Measurements from ENCODE around the gene NME9. TPM values are rescaled to one million over a fixed set of nuclear protein-coding genes. Genes with fewer than 3 reads are reported as not detected.

Gene NME9
- total RNA-seq, 1 experiment from 2014 or later: not detected

- ChIA-PET POLR2A (no interaction called here), CTCF (interaction anchor here (0.7 to 2.0 kb wide), 20 partner anchors 8 to 213 kb away, joined by 3 to 8 read pairs (median 4); partner anchors contain the start of genes DZIP1L, ESYT3 and MRAS)
- ATAC-seq: no peak
- Mint-ChIP-seq H3K36me3 (no peaks in the 10 kb centered on the region), H3K9me3 (no peaks in the 10 kb centered on the region), H3K27ac (no peak overlapping the region), H3K4me3 (peak overlapping the region; percentile 85), H3K4me1 (peaks cover 14% of the 10 kb centered on the region), H3K27me3 (ENCODE audit: low read depth) (no peaks in the 10 kb centered on the region)
- TF ChIP-seq TEAD1 (CRISPR knock-in tag; IDR thresholded peaks at IDR 0.05) (peak; percentile 49; the same call in 1 of the 2 replicates), MLX (CRISPR knock-in tag; IDR thresholded peaks at IDR 0.05) (no peak)
- DNase-seq (ENCODE audit: low spot score): no peak
Observed at GRCh38 chr3:138328341-138328740, 1.3 kb downstream of the NME9 start.

GRCh38 chr3:138327831-138328230 lies 1.8 kb downstream of the NME9 start:
- Mint-ChIP-seq H3K4me3 (no peak overlapping the region), H3K27me3 (ENCODE audit: low read depth) (no peaks in the 10 kb centered on the region), H3K9me3 (no peaks in the 10 kb centered on the region), H3K36me3 (no peaks in the 10 kb centered on the region), H3K4me1 (peaks cover 14% of the 10 kb centered on the region), H3K27ac (no peak overlapping the region)
- TF ChIP-seq IRF2 (CRISPR knock-in tag; IDR thresholded peaks at IDR 0.05; ENCODE audit: borderline replicate concordance, low read depth): no peak
- no peak for TF ChIP-seq HMGXB4 (CRISPR knock-in tag; IDR thresholded peaks at IDR 0.05)
- TF ChIP-seq SP1 (CRISPR knock-in tag; conservative IDR thresholded peaks at IDR 0.05): no peak
- no peak for TF ChIP-seq MLX (CRISPR knock-in tag; IDR thresholded peaks at IDR 0.05)
- no peak for TF ChIP-seq E2F4 (CRISPR knock-in tag; IDR thresholded peaks at IDR 0.05; ENCODE audit: borderline replicate concordance, low read depth)
- TF ChIP-seq PRDM15 (CRISPR knock-in tag; IDR thresholded peaks at IDR 0.05): no peak
- TF ChIP-seq NR2C2 (CRISPR knock-in tag; IDR thresholded peaks at IDR 0.05): no peak
- no peak for TF ChIP-seq E2F1 (CRISPR knock-in tag; IDR thresholded peaks at IDR 0.05)
- TF ChIP-seq FOXK1 (CRISPR knock-in tag; IDR thresholded peaks at IDR 0.05): no peak
- no peak for TF ChIP-seq SMAD3 (CRISPR knock-in tag; IDR thresholded peaks at IDR 0.05; ENCODE audit: borderline replicate concordance)
- no peak for TF ChIP-seq ESRRA (CRISPR knock-in tag; IDR thresholded peaks at IDR 0.05; ENCODE audit: borderline replicate concordance)
- CTCF ChIA-PET: interaction anchor here (0.7 to 2.0 kb wide), 9 partner anchors 8 to 212 kb away, joined by 3 to 5 read pairs (median 4); partner anchors contain the start of genes DZIP1L and ESYT3
- POLR2A ChIA-PET: no interaction called here
- no peak for DNase-seq (ENCODE audit: low spot score)
- ATAC-seq: no peak
